HG03025 (cell line): ENCODE results near the gene EPB41L4A.
"Not testable (repeated sequence)": the region's sequence is repeated elsewhere in the genome, so short reads cannot be mapped to it uniquely, and the experiment has no call there.

ENCODE experiments used
- ATAC-seq: cut with Tn5 transposase; IDR thresholded peaks from one replicate; pipeline ENCODE4 v1.9.1; 2021; ENCODE audit warnings: mild to moderate bottlenecking, moderate library complexity; ENCODE audit not compliant: unreplicated experiment, low FRiP score

Gene EPB41L4A

GRCh38 chr5:112419164-112419985, at the start of gene EPB41L4A:
Gene EPB41L4A, minus strand, starts transcription at chr5:112419277. Its CDS starts 238 bp downstream, at chr5:112419039.
- peak; percentile 21 for ATAC-seq

DNA sequence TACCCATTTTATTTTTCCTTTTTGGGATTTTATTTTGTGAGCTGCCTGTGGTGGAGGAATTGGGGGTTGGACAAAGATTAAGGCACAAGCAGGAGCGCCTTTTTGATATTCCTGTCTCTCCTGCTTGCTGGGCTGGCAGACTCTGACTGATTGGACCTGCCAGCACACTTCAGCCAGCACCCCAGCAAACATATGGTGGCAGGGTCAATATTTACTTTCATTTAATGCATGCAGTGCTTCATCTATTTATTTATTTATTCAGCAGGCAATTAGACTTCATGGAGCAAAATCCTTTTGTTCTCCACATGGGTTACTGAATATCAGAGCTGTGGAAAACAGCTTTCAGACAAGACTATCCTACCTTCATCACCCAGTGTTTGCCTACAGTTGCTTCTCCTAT, 48.4 kb upstream of the EPB41L4A start:
- ATAC-seq = no peak

DNA sequence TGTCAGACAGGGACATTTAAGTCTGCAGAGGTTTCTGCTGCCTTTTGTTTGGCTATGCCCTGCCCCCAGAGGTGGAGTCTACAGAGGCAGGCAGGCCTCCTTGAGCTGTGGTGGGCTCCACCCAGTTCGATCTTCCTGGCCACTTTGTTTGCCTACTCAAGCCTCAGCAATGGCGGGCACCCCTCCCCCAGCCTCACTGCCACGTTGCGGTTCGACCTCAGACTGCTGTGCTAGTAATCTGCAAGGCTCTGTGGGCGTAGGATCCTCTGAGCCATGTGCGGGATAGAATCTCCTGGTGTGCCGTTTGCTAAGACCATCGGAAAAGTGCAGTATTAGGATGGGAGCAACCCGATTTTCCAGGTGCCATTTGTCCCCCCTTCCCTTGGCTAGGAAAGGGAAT, 47.2 kb upstream of the EPB41L4A start:
- ATAC-seq = not testable (repeated sequence)

GRCh38 chr5:112447187-112447760, 28.2 kb upstream of the EPB41L4A start:
- not testable (repeated sequence) for ATAC-seq

DNA sequence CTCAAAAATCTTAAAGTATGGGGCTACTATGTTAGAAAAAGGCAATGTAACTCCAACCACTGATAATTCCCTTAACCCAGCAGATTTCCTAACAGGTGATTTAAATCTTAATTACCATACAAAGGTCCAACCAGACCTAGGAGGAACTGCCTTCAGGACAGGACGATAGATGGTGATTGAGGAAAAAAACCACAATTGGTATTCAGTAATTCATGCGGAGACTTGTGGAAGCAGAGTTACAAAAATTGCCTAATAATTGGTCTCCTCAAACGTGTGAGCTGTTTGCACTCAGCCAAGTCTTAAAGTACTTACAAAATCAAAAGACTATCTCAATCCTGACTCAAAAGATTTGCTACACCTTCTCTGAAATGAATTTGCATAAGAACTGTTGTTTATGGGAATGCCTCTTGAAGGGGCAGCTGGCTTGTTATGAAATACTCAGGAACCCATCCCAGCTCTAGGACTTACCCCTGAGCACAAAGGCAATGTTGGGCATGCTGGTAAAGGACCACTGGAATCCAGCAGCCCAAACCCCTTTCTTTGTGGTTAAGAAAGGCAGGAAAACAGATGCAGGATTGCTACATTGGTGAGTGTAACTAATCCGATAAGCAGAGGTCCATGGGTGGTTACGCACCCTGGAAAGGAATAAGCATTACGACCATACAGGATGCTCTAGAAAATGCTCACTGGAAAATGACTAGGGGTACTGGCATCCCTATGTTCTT, 26.7 kb upstream of the EPB41L4A start:
- no peak for ATAC-seq

DNA sequence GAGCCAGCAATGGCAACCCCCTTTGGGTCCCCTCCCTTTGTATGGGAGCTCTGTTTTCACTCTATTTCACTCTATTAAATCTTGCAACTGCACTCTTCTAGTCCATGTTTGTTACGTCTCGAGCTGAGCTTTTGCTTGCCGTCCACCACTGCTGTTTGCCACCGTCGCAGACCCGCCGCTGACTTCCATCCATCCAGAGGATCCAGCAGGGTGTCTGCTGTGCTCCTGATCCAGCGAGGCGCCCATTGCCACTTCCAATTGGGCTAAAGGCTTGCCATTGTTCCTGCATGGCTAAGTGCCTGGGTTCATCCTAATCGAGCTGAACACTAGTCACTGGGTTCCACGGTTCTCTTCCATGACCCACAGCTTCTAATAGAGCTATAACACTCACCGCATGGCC, 24.9 kb upstream of the EPB41L4A start:
- ATAC-seq = not testable (repeated sequence)

DNA sequence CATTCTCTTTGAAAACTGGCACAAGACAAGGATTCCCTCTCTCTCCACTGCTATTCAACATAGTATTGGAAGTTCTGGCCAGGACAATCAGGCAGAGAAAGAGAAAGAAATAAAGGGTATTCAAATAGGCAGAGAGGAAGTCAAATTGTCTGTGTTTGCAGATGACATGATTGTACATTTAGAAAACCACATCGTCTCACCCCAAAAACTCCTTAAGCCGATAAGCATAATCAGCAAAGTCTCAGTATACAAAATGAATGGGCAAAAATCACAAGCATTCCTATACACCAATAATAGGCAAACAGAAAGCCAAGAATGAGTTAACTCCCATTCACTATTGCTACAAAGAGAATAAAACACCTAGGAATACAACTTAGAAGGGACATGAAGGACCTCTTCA, 21.0 kb upstream of the EPB41L4A start:
- no peak for ATAC-seq

DNA sequence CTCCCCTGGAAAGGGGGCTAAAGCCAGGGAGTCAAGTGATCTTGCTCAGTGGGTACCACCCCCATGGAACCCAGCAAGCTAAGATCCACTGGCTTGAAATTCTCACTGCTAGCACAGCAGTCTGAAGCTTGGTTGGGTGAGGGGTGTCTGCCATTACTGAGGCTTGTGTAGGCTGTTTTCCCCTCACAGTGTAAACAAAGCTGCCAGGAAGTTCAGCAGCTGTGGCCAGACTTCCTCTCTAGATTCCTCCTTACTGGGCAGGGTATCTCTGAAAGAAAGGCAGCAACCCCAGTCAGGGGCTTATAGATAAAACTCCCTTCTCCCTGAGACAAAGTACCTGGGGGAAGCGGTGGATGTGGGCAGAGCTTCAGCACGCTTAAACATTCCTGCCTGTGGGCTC, 17.1 kb upstream of the EPB41L4A start:
- ATAC-seq = no peak

DNA sequence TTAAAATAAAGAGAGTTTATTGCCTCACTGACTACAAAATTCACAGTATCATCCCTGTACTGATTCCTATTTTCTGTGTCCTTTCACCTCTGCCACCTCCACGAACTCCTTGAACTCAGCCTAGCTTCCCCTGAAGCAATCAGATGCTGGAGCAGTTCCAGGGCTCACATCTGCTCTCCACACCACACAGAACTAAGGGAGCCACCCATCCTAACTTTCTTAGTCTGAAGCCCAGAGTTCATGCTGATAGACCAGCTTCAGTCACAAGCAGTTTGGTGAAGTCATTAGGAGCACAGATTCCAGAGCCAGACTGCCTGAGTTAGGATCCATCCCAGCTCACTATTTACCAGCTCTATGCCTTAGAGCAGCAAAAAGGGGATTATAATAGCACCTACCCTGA, 15.6 kb upstream of the EPB41L4A start:
- ATAC-seq = no peak

DNA sequence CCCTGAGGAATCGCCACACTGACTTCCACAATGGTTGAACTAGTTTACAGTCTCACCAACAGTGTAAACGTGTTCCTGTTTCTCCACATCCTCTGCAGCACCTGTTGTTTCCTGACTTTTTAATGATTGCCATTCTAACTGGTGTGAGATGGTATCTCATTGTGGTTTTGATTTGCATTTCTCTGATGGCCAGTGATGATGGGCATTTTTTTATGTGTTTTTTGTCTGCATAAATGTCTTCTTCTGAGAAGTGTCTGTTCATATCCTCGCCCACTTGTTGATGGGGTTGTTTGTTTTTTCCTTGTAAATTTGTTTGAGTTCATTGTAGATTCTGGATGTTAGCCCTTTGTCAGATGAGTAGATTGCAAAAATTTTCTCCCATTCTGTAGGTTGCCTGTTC, 7.1 kb upstream of the EPB41L4A start:
- not testable (repeated sequence) for ATAC-seq

DNA sequence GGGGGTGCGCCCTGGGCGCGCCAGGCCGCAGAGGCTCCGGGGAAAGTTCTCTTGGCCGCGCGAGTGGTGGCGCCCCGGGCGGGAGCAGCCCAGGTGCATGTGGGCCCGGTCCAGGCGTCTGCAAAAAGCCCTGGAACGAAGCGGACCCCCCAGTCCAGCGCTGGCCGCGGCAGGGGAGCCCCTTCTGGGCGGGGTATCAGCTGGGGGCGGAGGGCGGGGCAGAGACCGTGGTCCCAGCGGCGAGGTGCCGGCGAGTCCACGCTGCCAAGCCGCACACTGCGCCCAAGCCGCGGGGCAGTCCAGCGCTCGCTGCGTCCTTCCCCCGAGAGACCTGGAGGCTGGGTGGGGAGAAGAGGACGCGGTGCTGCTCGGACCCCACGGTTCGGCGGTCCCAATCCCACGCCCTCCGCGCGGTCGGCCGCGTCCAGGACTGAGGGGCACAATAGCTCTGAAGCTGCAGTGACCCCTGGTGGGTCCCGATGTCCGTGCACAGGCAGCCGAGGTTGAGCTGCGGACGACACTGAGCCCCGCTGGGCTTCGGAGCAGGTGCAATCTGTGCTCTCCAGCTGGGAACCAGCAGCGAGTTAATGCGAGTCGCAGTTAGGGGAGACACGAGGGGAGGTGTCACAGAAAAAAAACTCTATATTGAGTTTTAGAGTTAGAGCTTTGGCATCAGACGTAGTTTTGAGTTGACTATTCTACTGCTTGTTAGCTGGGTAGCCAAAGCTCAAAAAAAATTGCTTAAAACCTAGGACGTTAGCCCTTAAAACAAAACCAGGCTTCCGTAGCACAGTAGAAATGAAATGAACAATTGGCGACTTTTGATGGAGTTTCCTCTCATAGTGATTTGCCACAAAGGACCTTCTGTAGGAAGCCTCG, 1.1 kb upstream of the EPB41L4A start:
- ATAC-seq = peak; percentile 76

- ATAC-seq = no peak
Measured at GRCh38 chr5:112418659-112419163, 366 bp downstream of the EPB41L4A start.

DNA sequence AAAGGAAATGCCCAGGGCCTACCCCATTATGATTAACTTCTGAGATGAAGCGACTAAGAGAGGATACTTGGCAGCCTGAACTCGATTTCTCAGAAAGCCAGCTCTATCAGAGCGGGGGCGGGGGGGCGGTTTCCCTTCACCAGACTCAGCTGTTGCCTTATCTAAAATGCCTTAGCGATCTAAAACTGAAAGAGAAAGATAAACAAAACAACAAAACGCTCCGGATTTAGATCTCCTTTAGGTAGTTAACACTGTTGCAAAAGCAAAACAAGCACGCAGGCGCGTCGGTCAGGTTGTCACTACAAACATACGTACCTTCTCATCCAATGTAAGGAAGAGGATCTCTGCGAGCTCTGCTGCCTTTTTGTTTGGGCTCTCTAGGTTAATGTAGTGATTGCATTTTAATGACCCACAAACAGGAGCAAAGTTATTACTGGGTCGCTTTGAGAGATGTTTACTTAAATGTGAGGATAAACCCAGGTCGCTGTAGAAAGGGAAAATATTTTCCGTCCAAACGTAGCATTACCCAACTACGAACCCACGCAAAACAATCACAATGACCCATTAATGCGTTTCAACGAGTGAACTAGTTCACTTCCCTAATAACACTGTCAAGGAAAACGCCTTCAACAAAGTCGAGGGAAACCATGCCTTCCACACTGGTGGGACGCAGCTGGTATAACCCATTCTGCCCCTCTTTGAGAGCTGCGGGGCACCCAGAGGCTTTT, 982 bp downstream of the EPB41L4A start:
- ATAC-seq = peak; percentile 36

DNA sequence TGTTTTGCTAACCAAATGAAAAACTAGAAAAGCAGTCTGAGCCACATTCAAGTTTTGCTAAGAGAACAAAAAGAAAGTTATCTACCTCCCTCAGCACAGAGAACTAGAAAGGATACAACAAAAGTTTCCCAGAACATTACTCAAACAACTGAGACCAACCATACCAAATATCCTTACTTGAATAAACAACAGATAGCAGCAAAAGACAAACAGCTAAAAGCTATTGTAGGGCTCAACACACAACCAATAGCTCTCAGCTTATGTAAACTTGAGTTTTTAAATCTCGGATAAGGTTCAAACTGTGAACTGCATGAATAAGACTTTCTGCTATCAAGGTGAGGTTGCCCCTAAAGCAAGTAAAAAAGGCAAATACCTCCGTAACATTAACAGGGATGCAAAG, 3.5 kb downstream of the EPB41L4A start:
- no peak for ATAC-seq

- no peak for ATAC-seq
Measured at GRCh38 chr5:112413611-112414010, 5.5 kb downstream of the EPB41L4A start.

- no peak for ATAC-seq
Measured at GRCh38 chr5:112412346-112412745, 6.7 kb downstream of the EPB41L4A start.

DNA sequence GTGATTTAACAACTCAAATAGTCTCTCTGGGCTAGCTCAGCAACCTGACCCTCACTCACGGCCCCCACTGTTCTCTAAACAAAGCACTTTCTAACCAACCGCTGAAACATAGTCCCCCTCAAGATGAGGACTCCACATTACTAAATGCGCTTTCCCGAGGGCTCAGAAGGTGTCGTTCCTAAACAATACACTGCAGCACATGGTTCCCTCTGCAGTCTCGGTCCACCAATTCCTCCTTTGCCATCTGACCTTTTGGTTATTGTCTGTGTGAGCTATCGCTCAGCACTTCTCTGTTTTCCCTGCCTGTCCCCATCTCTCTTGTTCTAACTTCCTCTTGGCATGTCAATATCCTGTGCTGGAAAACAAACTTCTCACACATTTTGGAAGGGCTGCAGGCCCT, 7.2 kb downstream of the EPB41L4A start:
- no peak for ATAC-seq

DNA sequence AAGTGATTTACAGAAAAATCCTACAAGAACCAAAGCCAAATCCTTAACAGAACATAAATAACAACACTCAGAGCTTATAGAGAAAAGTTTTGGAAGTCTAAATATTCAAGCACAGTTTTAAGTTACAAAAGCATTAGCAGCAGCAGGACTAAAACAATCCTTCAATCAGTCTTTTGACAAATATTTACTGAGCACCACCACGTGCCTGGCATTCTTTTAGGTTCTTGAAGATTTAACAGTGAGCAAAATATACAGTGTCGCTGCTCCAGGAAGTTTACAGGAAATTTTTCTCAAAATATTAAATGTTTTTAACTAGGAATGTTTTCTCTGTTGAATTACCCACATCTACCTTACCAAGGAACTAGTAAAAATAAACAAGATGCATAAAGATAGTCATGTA, 11.4 kb downstream of the EPB41L4A start:
- no peak for ATAC-seq

DNA sequence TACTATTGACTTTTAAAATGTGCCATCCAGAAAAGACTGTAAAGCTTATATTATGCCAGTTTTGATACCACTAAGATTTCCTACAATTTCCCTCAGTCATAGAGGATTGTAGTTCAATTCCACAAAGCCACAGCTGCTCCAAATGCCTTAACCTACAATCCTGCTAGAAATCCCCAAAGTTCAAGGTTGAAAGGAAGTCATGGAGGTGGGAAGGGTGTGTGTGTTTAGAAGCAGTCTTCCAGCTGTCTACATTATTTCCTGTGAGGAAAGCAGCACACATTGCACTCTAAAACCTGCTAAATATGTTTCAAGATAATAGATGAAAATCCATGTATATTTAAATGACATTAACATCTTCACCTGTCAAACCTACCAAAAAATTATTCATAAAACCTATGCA, 11.8 kb downstream of the EPB41L4A start:
- ATAC-seq = no peak

- ATAC-seq = no peak
Measured at GRCh38 chr5:112403069-112403468, 16.0 kb downstream of the EPB41L4A start.
